K562 (cell line): ENCODE measurements around the gene GFOD1. TPM values are rescaled to one million over a fixed set of nuclear protein-coding genes. Genes with fewer than 3 reads are reported as not detected.
A peak's percentile ranks its signal among the peaks of the same experiment; 100 is the strongest.

Experiments
- BACH1 ChIP-seq: fragments of 200-800 bp; sonication (Bioruptor generic); IDR thresholded peaks from 2 replicates; pipeline ENCODE4 v1.6.1; 2016; ENCODE audit warnings: missing genetic modification characterization, missing compliant biosample characterization
- CEBPG ChIP-seq, 3 experiments: fragments of 200-800 bp in 1 of 3; sonication (Bioruptor generic) in 1 of 3; sonication (generic) in 1 of 3; formaldehyde crosslinking in 1 of 3; IDR thresholded peaks in 2 of 3; conservative IDR thresholded peaks in 1 of 3; 2 replicates each; pipeline versions ENCODE4 v1.6.1 to v1.8.0; 2016 to 2022; ENCODE audit warnings: missing compliant biosample characterization in 2 of 3, missing genetic modification characterization in 2 of 3, mild to moderate bottlenecking in 1 of 3, missing genetic modification reagents in 1 of 3
- DNMT1 ChIP-seq: fragments of 450-650 bp; IDR thresholded peaks from 2 replicates; pipeline ENCODE4 v1.6.1; 2016; ENCODE audit warnings: antibody characterized with exemption, mild to moderate bottlenecking
- FOXA3 ChIP-seq, 2 experiments: fragments of 450-650 bp in 1 of 2; sonication (generic) in 1 of 2; formaldehyde crosslinking; IDR thresholded peaks in 1 of 2; conservative IDR thresholded peaks in 1 of 2; 2 replicates each; pipeline versions ENCODE4 v1.4.0 to v1.8.0; 2020 to 2022; ENCODE audit warnings: mild to moderate bottlenecking in 2 of 2, missing genetic modification reagents in 1 of 2
- HDAC3 ChIP-seq: fragments of 450-650 bp; IDR thresholded peaks from 2 replicates; pipeline ENCODE4 v1.6.1; 2018; ENCODE audit warnings: borderline replicate concordance, mild to moderate bottlenecking, moderate library complexity; ENCODE audit not compliant: partially characterized antibody
- HMGN3 ChIP-seq: IDR thresholded peaks from 2 replicates; pipeline ENCODE4 v1.6.1; 2011; ENCODE audit warnings: borderline replicate concordance, low read depth, mild to moderate bottlenecking, mixed read lengths, low read length; ENCODE audit not compliant: insufficient read length; ENCODE audit errors: extremely low read depth
- HNRNPH1 ChIP-seq: fragments of 200-400 bp; formaldehyde crosslinking; optimal IDR thresholded peaks from 2 replicates; pipeline ENCODE3; 2017; ENCODE audit warnings: low read depth, mild to moderate bottlenecking, low read length, moderate library complexity
- JUN ChIP-seq, 2 experiments: sonication (generic) in 1 of 2; formaldehyde crosslinking in 1 of 2; IDR thresholded peaks; 2 replicates each; pipeline versions ENCODE4 v1.6.1 to v1.8.0; 2012 to 2022; ENCODE audit warnings: borderline replicate concordance in 2 of 2, mild to moderate bottlenecking in 2 of 2, improper control_type of control experiment in 1 of 2, low read depth in 1 of 2, low read length in 1 of 2, missing genetic modification reagents in 1 of 2
- KAT7 ChIP-seq: sonication (generic); formaldehyde crosslinking; IDR thresholded peaks from 2 replicates; pipeline ENCODE4 v1.8.0; 2022; ENCODE audit warnings: missing genetic modification reagents, mild to moderate bottlenecking, borderline replicate concordance
- MYC ChIP-seq, 2 experiments: fragments of 250-450 bp in 1 of 2; sonication (Bioruptor Pico) in 1 of 2; IDR thresholded peaks; 2 replicates each; pipeline versions ENCODE4 v1.5.1 to v1.6.1; 2012 to 2021; ENCODE audit warnings: low read depth in 2 of 2, borderline replicate concordance in 1 of 2, improper control_type of control experiment in 1 of 2, low read length in 1 of 2, mild to moderate bottlenecking in 1 of 2, moderate library complexity in 1 of 2
- PCBP2 ChIP-seq: fragments of 200-400 bp; formaldehyde crosslinking; IDR thresholded peaks from 2 replicates; pipeline ENCODE4 v1.6.1; 2018; ENCODE audit warnings: low read length, low read depth, mild to moderate bottlenecking, moderate library complexity; ENCODE audit not compliant: poor library complexity, severe bottlenecking
- PML ChIP-seq: IDR thresholded peaks from 2 replicates; pipeline ENCODE4 v1.6.1; 2012; ENCODE audit warnings: low read length, inconsistent platforms
- SMARCB1 ChIP-seq: IDR thresholded peaks from 2 replicates; pipeline ENCODE4 v1.6.1; 2011; ENCODE audit warnings: improper control_type of control experiment, low read depth; ENCODE audit not compliant: insufficient read length
- TAL1 ChIP-seq: fragments of 450-650 bp; IDR thresholded peaks from 2 replicates; pipeline ENCODE4 v1.6.1; 2016; ENCODE audit warnings: mild to moderate bottlenecking
- TCF7L2 ChIP-seq: fragments of 150-350 bp; IDR thresholded peaks from 2 replicates; pipeline ENCODE4 v1.6.1; 2016; ENCODE audit warnings: low read depth, mild to moderate bottlenecking, low read length, moderate library complexity
- THRAP3 ChIP-seq: fragments of 450-650 bp; IDR thresholded peaks from 2 replicates; pipeline ENCODE4 v1.6.1; 2016; ENCODE audit warnings: mild to moderate bottlenecking, inconsistent platforms, borderline replicate concordance
- ZNF445 ChIP-seq: fragments of 250-450 bp; sonication (Bioruptor Pico); IDR thresholded peaks from 2 replicates; pipeline ENCODE4 v1.4.0; 2020; ENCODE audit warnings: low read depth, mild to moderate bottlenecking, moderate library complexity
- polyA plus RNA-seq, 8 experiments: library from polyadenylated mRNA; depleted of rRNA in 4 of 8; stranded (reverse) in 5 of 8; unstranded in 3 of 8; fragments of >200 nt; fragmentation: Nextera tagmentation in 2 of 8; fragmentation: Illumina TruSeq in 1 of 8; extraction: Ambion mirVana in 2 of 8; extraction: Trizol in 1 of 8; gene quantifications; 2 replicates each; pipeline versions ENCODE4 v1.2.1 to v1.2.3, GENCODE V29; 2011 to 2014; ENCODE audit warnings: inconsistent platforms in 1 of 8, missing spikeins in 1 of 8
- total RNA-seq, 7 experiments: library from RNA; depleted of rRNA in 6 of 7; stranded (reverse); fragments of >200 nt in 6 of 7; fragmentation: Illumina TruSeq in 2 of 7; extraction: Trizol in 2 of 7; gene quantifications; 2 replicates each; pipeline versions ENCODE4 v1.2.1 to v1.2.3, GENCODE V29; 2011 to 2021; ENCODE audit warnings: low replicate concordance in 1 of 7
- TF ChIP-seq, protein P1 (sequence below): fragments of 250-450 bp; sonication (Bioruptor Pico); IDR thresholded peaks from 2 replicates; pipeline ENCODE4 v1.5.0; 2021; ENCODE audit warnings: mild to moderate bottlenecking, moderate library complexity
- TF ChIP-seq, protein P2 (sequence below): fragments of 250-450 bp; sonication (Bioruptor Pico); IDR thresholded peaks from 2 replicates; pipeline ENCODE4 v1.8.0; 2021; ENCODE audit warnings: borderline replicate concordance, mild to moderate bottlenecking, moderate library complexity; ENCODE audit not compliant: poor library complexity, severe bottlenecking
- TF ChIP-seq, protein P3 (sequence below): fragments of 250-450 bp; sonication (Bioruptor Pico); IDR thresholded peaks from 2 replicates; pipeline ENCODE4 v1.9.0; 2021; ENCODE audit warnings: mild to moderate bottlenecking, inconsistent platforms

The GFOD1 gene
- total and polyA plus RNA-seq, 9 of the 15 experiments (the other 6 are each of a cell fraction or from before 2014, with no cell fraction given) = 3.8 to 12.0 (median 8.2) TPM

DNA sequence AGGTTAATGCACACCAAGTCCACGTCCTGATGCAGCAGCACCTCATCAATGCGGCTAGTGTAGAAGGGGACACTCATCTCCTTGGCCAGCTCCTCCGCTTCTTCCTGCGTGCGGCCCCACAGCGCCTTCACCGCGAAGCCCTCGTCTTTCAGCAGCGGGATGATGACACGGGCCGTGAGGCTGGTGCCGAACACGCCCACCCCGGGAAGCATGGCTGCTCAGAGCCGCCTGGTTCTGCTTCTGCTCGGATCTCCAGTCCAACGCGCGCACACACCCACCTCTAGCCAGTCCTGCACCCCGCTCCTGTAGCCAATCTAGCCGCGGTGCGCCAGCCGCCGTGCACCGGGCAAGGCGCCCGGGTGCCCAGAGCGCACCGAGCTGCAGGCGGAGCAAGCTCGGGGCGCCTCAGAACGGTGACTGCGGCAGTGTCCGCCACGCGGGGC lies 700 bp downstream of the GFOD1 start (continued):
- TF ChIP-seq ZNF445 (no peak), JUN (IDR thresholded peaks at IDR 0.05; ENCODE audit: borderline replicate concordance, low read depth, low read length) (no peak), JUN (CRISPR knock-in tag; IDR thresholded peaks at IDR 0.05; ENCODE audit: borderline replicate concordance) (peak; percentile 53; the same call in 1 of the 2 replicates), DNMT1 (no peak), HMGN3 (peak; percentile 53), THRAP3 (no peak), TAL1 (no peak), TCF7L2 (no peak), HDAC3 (no peak), MYC (IDR thresholded peaks at IDR 0.05; ENCODE audit: low read depth, low read length) (peak; percentile 40), MYC (CRISPR knock-in tag; IDR thresholded peaks at IDR 0.05; ENCODE audit: borderline replicate concordance, low read depth) (no peak), KAT7 (peak; percentile 18; the same call in 1 of the 2 replicates), PML (no peak), FOXA3 (CRISPR knock-in tag; conservative IDR thresholded peaks at IDR 0.05 in 1 of 2, IDR thresholded peaks at IDR 0.05 in 1 of 2) (0 out of 4 replicates have a peak, but pooled peaks of 1 of the 2 experiments have one; percentile 35), BACH1 (tag) (no peak), PCBP2 (no peak), SMARCB1 (no peak), HNRNPH1 (no peak), CEBPG (CRISPR knock-in tag; IDR thresholded peaks at IDR 0.05) (peak; percentile 86), CEBPG (tag; conservative IDR thresholded peaks at IDR 0.05 in 1 of 2, IDR thresholded peaks at IDR 0.05 in 1 of 2) (no peak)
- TF ChIP-seq, protein P1, sequence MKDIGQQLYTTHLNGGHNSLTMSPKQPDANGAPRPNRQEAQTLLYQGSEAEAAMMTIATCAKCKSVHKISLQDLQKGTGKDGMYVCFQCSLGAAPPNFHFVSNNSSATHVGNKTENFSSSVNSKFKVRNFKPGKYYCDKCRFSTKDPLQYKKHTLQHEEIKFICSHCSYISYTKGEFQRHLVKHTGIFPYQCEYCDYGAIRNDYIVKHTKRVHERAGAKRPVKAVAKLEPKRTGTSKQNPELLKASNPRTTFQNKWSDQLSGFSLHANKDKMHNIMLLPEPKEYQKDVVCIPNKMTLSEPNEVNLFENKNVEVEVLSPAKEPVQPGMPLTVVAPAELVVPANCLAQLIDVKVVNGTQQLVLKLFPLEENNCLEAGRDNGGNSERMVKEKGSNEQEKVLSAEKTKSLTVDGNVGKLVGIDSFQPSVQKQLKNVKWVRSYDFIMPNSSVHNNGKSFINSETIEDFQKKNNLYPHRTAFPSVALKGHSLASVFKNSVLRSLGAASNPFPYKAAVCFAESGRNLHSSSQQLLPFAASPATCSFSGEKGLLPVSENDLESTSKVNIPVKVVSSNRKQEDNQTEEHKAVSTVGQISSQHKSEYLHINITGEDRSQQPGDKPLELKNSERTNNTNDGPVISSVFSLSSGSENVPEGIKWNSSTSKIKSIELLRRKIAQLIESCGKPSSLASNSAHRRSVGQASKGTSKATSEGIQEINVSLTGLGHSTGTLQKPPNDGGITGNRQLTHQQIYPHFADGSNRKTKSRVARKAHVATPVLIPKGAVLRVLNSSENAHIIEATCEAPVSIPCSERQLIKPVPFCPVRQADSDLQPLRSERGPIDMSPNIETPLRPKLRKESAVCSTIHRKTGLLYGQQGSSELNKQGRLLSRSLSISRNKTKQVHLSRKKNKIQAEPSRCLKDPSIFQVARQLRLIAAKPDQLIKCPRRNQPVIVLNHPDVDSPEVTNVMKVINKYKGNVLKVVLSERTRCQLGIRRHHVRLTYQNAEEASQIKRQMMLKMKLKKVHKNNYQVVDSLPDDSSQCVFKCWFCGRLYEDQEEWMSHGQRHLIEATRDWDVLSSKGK = no peak
- TF ChIP-seq, protein P2, sequence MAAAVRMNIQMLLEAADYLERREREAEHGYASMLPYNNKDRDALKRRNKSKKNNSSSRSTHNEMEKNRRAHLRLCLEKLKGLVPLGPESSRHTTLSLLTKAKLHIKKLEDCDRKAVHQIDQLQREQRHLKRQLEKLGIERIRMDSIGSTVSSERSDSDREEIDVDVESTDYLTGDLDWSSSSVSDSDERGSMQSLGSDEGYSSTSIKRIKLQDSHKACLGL (CRISPR knock-in tag) = no peak
- TF ChIP-seq, protein P3, sequence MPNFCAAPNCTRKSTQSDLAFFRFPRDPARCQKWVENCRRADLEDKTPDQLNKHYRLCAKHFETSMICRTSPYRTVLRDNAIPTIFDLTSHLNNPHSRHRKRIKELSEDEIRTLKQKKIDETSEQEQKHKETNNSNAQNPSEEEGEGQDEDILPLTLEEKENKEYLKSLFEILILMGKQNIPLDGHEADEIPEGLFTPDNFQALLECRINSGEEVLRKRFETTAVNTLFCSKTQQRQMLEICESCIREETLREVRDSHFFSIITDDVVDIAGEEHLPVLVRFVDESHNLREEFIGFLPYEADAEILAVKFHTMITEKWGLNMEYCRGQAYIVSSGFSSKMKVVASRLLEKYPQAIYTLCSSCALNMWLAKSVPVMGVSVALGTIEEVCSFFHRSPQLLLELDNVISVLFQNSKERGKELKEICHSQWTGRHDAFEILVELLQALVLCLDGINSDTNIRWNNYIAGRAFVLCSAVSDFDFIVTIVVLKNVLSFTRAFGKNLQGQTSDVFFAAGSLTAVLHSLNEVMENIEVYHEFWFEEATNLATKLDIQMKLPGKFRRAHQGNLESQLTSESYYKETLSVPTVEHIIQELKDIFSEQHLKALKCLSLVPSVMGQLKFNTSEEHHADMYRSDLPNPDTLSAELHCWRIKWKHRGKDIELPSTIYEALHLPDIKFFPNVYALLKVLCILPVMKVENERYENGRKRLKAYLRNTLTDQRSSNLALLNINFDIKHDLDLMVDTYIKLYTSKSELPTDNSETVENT (CRISPR knock-in tag) = no peak
